DND-41 (cell line): ENCODE measurements around the gene OVCH1.

Experiments
- ATAC-seq: fragments of 200-7000 bp; cut with Tn5 transposase; 3 replicates; pipeline ENCODE4 v1.9.1; 2021; ENCODE audit warnings: low read depth; ENCODE audit not compliant: insufficient read depth
- DNase-seq: peaks from one replicate; pipeline ENCODE4 v3.0.0-alpha.2; 2020
- H2AFZ ChIP-seq: 2 replicates; pipeline ENCODE4 v1.6.0; 2012; ENCODE audit warnings: low read depth, low read length
- H3K27ac ChIP-seq: 2 replicates; pipeline ENCODE4 v1.5.1; 2012; ENCODE audit warnings: low read length, inconsistent platforms
- H3K27me3 ChIP-seq: fragments of 200-600 bp; sonication (generic); 2 replicates; pipeline ENCODE4 v1.6.0; 2012; ENCODE audit warnings: low read length, mild to moderate bottlenecking, inconsistent platforms; ENCODE audit not compliant: insufficient read depth, poor library complexity
- H3K36me3 ChIP-seq: 2 replicates; pipeline ENCODE4 v1.5.1; 2012; ENCODE audit warnings: low read length, inconsistent platforms; ENCODE audit not compliant: insufficient read depth
- H3K4me1 ChIP-seq: 2 replicates; pipeline ENCODE4 v1.5.1; 2012; ENCODE audit warnings: mild to moderate bottlenecking, low read length; ENCODE audit not compliant: insufficient read depth
- H3K4me2 ChIP-seq: 2 replicates; pipeline ENCODE4 v1.6.0; 2012; ENCODE audit warnings: mild to moderate bottlenecking, moderate library complexity, low read length, inconsistent platforms; ENCODE audit not compliant: insufficient read depth
- H3K4me3 ChIP-seq, 2 experiments: fragments of 200-600 bp in 1 of 2; shearing (Covaris generic) in 1 of 2; 2 replicates each; pipeline ENCODE4 v1.5.1; 2012 to 2016; ENCODE audit warnings: inconsistent platforms in 2 of 2, low read length in 2 of 2, mild to moderate bottlenecking in 2 of 2, low read depth in 1 of 2, moderate library complexity in 1 of 2
- H3K79me2 ChIP-seq: 2 replicates; pipeline ENCODE4 v1.6.0; 2012; ENCODE audit warnings: low read length, inconsistent platforms; ENCODE audit not compliant: insufficient read depth
- H3K9ac ChIP-seq: 2 replicates; pipeline ENCODE4 v1.6.0; 2012; ENCODE audit warnings: low read depth, mild to moderate bottlenecking, inconsistent platforms, low read length, moderate library complexity
- H3K9me3 ChIP-seq: 2 replicates; pipeline ENCODE4 v1.5.1; 2012; ENCODE audit warnings: low read length, moderate library complexity, mild to moderate bottlenecking, inconsistent platforms; ENCODE audit not compliant: insufficient read depth, severe bottlenecking
- H4K20me1 ChIP-seq: 2 replicates; pipeline ENCODE4 v1.6.0; 2012; ENCODE audit warnings: low read length; ENCODE audit not compliant: insufficient read depth
- EZH2 ChIP-seq: IDR thresholded peaks from 3 replicates; pipeline ENCODE4 v1.6.1; 2012; ENCODE audit warnings: borderline replicate concordance, low read depth, mild to moderate bottlenecking, moderate library complexity, low read length, inconsistent platforms; ENCODE audit not compliant: severe bottlenecking
- TF ChIP-seq, protein P1 (sequence below): IDR thresholded peaks from 2 replicates; pipeline ENCODE4 v1.5.1; 2012; ENCODE audit warnings: borderline replicate concordance, low read length, moderate library complexity, mild to moderate bottlenecking; ENCODE audit not compliant: poor library complexity, severe bottlenecking; ENCODE audit errors: extremely low read depth

Gene OVCH1

DNA sequence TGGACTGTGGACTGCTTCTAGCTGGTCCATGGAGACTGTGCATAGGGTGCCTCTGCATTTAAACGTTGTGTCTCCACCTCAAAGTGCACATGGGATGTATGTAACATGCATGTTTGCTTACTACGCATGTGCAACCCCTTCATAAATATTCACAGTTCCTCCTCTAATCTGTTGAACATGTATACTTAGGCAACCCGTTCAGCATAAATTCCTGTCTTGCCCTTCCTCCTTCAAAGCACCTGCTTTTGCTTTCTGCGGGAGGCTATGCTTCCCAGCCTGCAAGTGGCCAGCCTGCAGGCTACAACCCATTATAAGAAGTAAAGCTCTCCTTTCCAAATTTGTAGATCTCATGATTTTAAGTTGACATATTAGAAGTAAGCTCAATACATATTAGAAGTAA lies 33.0 kb upstream of the OVCH1 start:
- no peak overlapping the region for H2AFZ ChIP-seq
- peaks cover 4% of the 10 kb centered on the region for H3K27me3 ChIP-seq
- no peaks in the 10 kb centered on the region for H4K20me1 ChIP-seq
- TF ChIP-seq, protein P1, sequence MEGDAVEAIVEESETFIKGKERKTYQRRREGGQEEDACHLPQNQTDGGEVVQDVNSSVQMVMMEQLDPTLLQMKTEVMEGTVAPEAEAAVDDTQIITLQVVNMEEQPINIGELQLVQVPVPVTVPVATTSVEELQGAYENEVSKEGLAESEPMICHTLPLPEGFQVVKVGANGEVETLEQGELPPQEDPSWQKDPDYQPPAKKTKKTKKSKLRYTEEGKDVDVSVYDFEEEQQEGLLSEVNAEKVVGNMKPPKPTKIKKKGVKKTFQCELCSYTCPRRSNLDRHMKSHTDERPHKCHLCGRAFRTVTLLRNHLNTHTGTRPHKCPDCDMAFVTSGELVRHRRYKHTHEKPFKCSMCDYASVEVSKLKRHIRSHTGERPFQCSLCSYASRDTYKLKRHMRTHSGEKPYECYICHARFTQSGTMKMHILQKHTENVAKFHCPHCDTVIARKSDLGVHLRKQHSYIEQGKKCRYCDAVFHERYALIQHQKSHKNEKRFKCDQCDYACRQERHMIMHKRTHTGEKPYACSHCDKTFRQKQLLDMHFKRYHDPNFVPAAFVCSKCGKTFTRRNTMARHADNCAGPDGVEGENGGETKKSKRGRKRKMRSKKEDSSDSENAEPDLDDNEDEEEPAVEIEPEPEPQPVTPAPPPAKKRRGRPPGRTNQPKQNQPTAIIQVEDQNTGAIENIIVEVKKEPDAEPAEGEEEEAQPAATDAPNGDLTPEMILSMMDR: no peak
- TF ChIP-seq EZH2: no peak
- H3K9ac ChIP-seq: no peak overlapping the region
- no peaks in the 10 kb centered on the region for H3K36me3 ChIP-seq
- H3K4me2 ChIP-seq: no peak overlapping the region
- no peaks in the 10 kb centered on the region for H3K4me1 ChIP-seq
- H3K4me3 ChIP-seq: no peak overlapping the region
- no peak overlapping the region for H3K27ac ChIP-seq
- no peaks in the 10 kb centered on the region for H3K79me2 ChIP-seq
- H3K9me3 ChIP-seq: no peaks in the 10 kb centered on the region
- ATAC-seq (no peak), DNase-seq (no peak)

DNA sequence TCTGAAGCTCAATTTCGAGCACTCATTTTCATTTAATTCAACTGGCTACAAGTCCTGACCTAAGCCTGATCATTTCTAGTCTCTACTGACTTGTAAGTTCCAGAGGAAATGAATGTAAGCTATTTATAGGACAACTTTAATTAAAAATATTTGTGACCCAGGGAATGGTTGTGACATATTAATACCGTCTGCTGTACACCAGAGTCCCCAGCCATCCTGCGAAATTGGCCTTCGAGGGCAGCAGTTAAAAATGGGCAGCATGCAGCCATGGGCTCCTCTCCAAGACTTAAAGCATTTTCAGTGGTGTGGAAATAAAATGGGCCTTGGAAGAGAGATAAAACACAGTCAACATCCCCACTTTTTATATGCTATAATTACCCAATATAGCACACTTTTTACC lies 30.7 kb upstream of the OVCH1 start:
- TF ChIP-seq, protein P1: no peak
- no peaks in the 10 kb centered on the region for H3K9me3 ChIP-seq
- H3K27me3 ChIP-seq: peaks cover 4% of the 10 kb centered on the region
- H2AFZ ChIP-seq: no peak overlapping the region
- no peaks in the 10 kb centered on the region for H3K4me1 ChIP-seq
- ATAC-seq: no peak
- no peak overlapping the region for H3K4me2 ChIP-seq
- no peak overlapping the region for H3K27ac ChIP-seq
- no peak overlapping the region for H3K9ac ChIP-seq
- no peaks in the 10 kb centered on the region for H3K79me2 ChIP-seq
- H3K36me3 ChIP-seq: no peaks in the 10 kb centered on the region
- no peak overlapping the region for H3K4me3 ChIP-seq
- H4K20me1 ChIP-seq: no peaks in the 10 kb centered on the region
- DNase-seq: no peak

DNA sequence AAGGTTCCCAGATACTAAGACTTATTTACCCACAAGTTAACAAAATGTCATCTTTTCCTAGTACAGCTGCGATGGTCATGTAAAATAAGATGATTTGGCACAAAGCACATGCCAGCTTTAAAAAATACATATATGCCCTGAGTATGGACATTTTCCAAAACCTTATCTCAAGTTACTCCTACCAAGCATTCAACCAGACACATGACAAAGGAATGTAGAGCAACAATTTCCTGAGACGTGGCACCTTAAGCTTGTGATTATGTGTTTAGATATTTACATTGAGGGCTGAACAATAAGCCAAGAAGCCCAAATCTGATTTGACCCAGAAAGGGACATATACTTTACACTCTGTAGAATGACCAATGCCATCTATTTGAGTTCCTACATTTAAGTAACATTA lies 24.5 kb upstream of the OVCH1 start:
- DNase-seq (no peak), ATAC-seq (no peak)
- no peak overlapping the region for H2AFZ ChIP-seq
- H3K9ac ChIP-seq: no peak overlapping the region
- H3K27ac ChIP-seq: no peak overlapping the region
- no peaks in the 10 kb centered on the region for H4K20me1 ChIP-seq
- no peaks in the 10 kb centered on the region for H3K9me3 ChIP-seq
- no peaks in the 10 kb centered on the region for H3K79me2 ChIP-seq
- H3K4me2 ChIP-seq: no peak overlapping the region
- H3K4me1 ChIP-seq: no peaks in the 10 kb centered on the region
- TF ChIP-seq, protein P1: no peak
- TF ChIP-seq EZH2: no peak
- H3K36me3 ChIP-seq: no peaks in the 10 kb centered on the region
- no peak overlapping the region for H3K4me3 ChIP-seq
- H3K27me3 ChIP-seq: no peaks in the 10 kb centered on the region

DNA sequence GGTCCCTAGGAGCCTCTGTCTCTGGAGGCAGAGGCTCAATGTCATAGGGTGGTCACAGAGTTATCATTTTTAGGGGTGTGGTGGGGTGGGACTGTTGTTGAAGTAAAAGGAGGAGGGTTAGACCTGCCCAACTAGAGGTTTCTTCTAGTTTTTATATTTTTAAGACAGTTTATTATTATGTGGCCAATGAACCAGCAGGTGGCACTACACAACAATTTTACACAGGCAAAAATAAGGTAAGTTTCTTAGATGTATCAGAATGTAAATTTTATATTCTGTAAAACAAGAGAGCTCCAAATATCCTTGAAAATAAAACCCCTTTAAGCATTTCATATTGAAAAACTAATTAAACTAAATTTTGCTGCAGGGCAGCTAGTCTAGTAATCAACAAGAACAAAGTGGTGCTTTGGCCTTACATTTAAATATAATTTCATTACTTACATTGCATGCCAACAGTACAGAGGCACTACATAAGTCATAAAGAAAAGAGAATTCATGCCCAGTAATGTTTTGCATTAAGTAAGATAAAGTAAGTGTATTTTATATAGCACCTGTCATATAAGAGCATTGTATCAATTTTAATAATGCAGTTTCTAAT lies 22.2 kb upstream of the OVCH1 start:
- H3K4me1 ChIP-seq: no peaks in the 10 kb centered on the region
- H3K4me2 ChIP-seq: no peak overlapping the region
- no peaks in the 10 kb centered on the region for H3K79me2 ChIP-seq
- no peaks in the 10 kb centered on the region for H3K9me3 ChIP-seq
- peak; percentile 10 for DNase-seq
- H3K9ac ChIP-seq: no peak overlapping the region
- H3K27ac ChIP-seq: no peak overlapping the region
- H3K27me3 ChIP-seq: peaks cover 4% of the 10 kb centered on the region
- H3K36me3 ChIP-seq: no peaks in the 10 kb centered on the region
- no peaks in the 10 kb centered on the region for H4K20me1 ChIP-seq
- TF ChIP-seq EZH2: no peak
- TF ChIP-seq, protein P1: peak; percentile 75
- H2AFZ ChIP-seq: no peak overlapping the region
- ATAC-seq: peak; percentile 67; the same call in 1 of the 3 replicates
- no peak overlapping the region for H3K4me3 ChIP-seq
